GM21825 (cell line): ENCODE results near the gene SLC10A7.

Experiments used
- ATAC-seq: cut with Tn5 transposase; IDR thresholded peaks from one replicate; pipeline ENCODE4 v1.9.1; 2021; ENCODE audit warnings: mild to moderate bottlenecking, moderate library complexity; ENCODE audit not compliant: unreplicated experiment

The SLC10A7 gene

GRCh38 chr4:146318894-146319293, 202.8 kb downstream of the SLC10A7 start:
- no peak for ATAC-seq

GRCh38 chr4:146317783-146318182, 204.0 kb downstream of the SLC10A7 start:
- ATAC-seq: no peak

DNA sequence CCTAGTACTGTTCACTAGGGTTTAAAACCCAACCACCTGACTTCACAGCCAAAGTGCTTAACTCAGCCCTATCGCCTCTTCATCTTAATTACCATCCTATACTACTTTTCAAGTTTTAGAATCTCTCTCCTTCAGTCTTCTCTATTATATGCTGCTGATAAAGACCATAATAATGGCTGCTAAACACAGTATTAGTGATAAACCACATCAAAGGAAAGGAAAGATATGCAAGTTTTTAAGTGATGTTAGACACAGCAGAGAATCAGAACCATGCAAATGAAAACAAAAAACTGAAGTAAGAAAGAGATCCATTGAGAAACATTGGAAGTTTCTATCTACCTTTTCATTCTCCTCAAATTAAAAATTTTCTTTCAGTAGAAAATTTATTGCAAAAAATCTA, 206.6 kb downstream of the SLC10A7 start:
- no peak for ATAC-seq

DNA sequence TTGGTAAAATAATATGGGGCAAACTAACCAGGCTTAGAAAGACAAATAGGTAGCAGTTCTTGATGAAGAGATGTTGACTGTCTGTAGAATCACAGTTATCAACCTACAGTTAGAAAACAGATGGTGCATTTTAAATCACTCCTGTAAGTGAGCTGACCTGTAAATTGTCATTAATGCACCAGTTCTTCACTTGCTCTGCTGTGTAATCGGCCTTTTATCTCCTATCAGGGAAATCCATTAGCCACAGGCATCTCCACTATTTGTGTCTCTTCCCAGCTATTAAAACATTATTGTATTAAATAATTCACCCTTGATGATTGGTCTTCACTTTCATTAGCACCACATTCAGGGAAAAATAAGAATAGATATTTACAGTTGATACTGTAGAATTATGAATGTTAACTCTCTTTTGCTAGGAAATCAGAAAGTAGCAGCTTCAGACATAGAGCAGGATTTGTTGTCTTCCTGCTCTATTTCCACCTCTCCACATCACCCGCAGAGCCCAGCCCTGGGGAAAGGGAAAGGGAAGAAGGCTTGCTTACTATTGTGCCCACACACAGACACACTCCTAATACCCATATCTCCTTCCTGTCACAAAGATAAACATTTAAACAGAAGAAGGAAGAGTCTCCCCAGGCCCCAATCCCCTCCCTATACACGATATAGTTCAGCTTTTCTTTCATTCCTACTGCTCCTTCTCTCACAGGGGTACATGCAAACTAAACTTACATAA, 210.3 kb downstream of the SLC10A7 start:
- no peak for ATAC-seq

- ATAC-seq: peak; percentile 88
Measured at GRCh38 chr4:146310319-146311021, 211.3 kb downstream of the SLC10A7 start.

GRCh38 chr4:146308951-146309350, 212.8 kb downstream of the SLC10A7 start:
- no peak for ATAC-seq

GRCh38 chr4:146302822-146303221, 218.9 kb downstream of the SLC10A7 start:
- no peak for ATAC-seq

DNA sequence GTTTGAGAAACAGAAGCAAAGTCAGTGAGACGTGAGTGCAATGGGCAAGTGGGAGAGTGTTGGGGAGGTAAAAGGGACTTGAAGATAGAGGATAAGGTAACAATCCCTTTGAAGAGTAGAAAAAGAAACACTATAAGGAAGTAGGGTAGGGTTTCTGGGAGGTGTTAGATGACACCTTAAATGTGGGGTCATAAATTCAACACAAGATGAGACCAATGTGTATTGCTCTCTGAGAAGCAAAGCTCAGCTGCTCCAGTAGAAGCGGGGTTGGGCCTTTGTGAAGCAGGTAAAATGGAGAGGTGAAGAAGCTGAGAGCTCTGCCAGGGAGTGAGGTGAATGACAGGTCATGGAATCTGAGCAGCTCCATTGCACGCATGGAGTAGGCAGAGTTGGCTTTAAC, 222.1 kb downstream of the SLC10A7 start:
- ATAC-seq: no peak

- no peak for ATAC-seq
Measured at GRCh38 chr4:146294776-146295175, 227.0 kb downstream of the SLC10A7 start.

- ATAC-seq: no peak
Measured at GRCh38 chr4:146292508-146292907, 229.2 kb downstream of the SLC10A7 start.

DNA sequence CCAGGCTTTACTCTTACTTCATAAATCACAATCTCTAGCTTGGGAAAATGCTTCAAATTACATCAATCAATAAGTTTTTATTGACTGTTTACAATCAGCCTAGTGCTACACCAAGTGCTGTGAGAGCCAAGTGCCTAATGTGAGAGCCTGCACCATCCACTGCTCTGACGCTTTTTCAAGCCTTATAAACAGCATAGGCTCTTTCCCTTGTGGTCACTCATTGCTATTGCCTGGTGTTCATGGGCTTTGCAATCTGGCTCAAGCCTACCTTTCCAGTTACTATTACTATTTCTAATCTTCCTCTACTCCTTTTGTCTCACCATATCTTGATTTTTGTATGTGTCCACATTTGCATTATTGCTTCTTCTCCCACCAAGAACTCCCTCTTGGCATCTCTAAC, 230.4 kb downstream of the SLC10A7 start:
- no peak for ATAC-seq

DNA sequence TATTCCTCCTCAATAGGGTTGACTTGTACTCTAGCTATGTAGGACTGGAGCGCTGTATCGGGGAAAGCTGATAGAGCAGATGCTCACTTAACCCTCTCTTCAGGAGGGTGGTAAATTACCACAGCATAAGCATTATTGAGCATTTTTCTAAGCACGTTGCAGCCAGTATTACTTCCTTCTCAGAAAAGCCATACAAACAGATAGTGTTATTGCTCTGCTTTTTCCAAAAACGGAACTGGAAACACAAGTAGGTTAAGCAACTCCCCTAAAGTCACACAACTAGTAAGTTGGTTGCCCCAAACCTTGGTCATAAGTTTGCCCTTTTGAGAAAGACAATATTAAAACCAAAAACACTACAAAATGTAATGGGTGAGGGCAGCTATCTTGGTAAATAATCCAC, 233.5 kb downstream of the SLC10A7 start:
- no peak for ATAC-seq

- ATAC-seq: no peak
Measured at GRCh38 chr4:146285037-146285436, 236.7 kb downstream of the SLC10A7 start.

DNA sequence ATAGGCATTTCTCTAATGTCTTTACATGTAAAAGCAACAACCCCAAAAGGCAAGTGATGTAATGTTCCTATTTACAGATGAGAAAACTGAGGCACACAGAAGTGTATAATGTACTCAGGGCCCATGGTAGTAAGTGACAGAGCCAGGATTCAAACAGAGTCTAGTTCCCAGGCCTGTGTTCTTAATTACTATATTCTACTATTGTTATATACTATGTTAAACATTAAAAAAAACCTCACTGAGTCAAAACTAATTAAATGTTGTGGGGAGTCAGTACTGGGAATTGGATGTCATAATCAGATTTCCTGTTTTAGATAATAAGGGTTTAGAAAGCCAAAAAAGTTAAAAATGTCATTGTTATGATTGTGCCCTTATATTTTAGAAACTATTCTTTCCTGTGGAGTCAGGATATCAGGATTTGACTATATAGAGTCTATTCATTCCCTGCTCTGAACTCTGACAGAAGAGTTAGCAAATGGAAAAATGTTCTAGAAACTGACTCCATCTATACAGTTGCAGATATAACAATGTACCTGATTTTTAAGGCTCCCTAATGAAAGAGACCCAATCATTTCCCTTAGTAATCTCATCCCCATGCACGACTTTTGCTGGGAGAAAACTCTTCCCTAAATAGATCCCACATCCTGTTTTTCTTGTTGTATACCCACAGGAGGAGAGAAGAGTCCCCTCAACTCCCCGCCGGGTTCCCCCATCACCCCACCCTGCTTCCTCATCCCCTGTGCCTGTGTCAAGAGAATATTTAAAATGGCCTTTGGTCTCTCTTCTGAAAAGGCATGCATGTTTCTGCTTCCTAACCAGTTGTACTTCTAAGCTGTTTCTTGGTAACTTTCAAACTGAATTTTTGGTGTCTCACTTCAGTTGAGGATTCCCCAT, 237.7 kb downstream of the SLC10A7 start:
- ATAC-seq: no peak

DNA sequence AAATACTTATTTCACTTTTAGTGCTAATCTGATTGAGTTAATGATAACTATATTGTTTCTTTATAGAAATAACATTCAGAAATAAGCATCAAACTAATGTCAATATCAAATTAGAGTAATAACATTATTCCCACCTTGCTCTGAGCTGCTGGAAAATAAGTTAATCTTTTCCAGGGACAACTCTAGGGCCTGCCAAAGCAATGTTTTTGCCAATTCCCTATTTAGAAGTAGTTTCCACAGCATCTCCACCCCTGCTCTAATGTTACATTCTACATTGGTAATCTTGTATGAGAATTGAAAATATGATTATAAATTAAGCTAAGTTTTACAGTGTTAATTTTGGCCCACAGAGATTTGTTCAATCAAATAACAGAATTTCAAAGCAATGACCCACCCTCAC, 239.1 kb downstream of the SLC10A7 start:
- no peak for ATAC-seq

- ATAC-seq: no peak
Measured at GRCh38 chr4:146278986-146279385, 242.8 kb downstream of the SLC10A7 start.

DNA sequence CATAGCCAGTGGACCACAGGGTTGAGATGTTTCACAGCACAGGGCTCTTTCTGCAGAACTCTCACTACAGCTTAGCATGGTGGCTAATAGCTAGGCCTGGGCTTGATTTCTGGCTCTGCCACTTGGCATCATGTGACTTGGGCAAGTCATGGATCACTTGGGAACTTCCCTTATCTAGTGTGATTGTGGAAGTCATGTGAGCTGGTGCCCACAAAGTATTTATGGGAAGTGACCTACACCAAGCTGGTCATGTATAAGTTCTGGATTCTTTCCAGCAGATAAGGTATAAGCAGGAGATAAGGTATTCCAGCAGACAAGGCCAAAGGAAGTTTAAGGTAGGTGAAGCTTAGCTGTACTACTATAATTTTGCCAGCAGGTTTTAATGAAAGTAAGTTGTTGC, 246.4 kb downstream of the SLC10A7 start:
- no peak for ATAC-seq

- ATAC-seq: no peak
Measured at GRCh38 chr4:146274774-146275173, 247.0 kb downstream of the SLC10A7 start.

GRCh38 chr4:146273204-146273901, 248.4 kb downstream of the SLC10A7 start:
- peak; percentile 61 for ATAC-seq

- ATAC-seq: no peak
Measured at GRCh38 chr4:146271466-146271865, 250.3 kb downstream of the SLC10A7 start.

DNA sequence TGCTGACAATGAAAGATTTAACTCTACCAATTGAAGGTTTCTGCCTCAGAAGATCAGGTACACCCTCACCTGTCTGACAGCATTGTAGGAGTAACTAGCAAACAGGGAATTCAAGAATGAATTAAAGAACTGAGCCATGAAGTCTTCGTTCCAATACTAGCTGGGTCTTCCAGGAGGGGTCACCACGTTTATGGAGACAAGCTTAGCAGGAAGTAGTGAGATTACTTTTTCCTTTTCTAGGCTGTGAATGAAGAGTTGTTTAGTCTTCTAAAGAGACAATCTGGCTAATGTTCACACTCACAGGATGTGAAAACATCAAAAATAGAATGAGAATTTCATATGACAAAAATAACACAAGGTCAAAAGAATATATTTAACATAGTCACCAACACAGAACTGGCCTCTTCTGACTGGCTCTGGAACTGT, 252.5 kb downstream of the SLC10A7 start:
- peak; percentile 47 for ATAC-seq
